HG03039 (cell line): ENCODE measurements around the gene EPS8L1.

Experiments
- ATAC-seq: cut with Tn5 transposase; IDR thresholded peaks from one replicate; pipeline ENCODE4 v1.9.1; 2021; ENCODE audit warnings: mild to moderate bottlenecking, moderate library complexity; ENCODE audit not compliant: unreplicated experiment

The EPS8L1 gene

GRCh38 chr19:55079400-55080038, 3.9 kb downstream of the EPS8L1 start:
- no peak for ATAC-seq

GRCh38 chr19:55080121-55080967, 4.7 kb downstream of the EPS8L1 start:
- ATAC-seq: no peak

- no peak for ATAC-seq
These were observed 5.5 kb downstream of the EPS8L1 start for GRCh38 chr19:55080968-55081769.

- ATAC-seq: no peak
These were observed 6.0 kb downstream of the EPS8L1 start for GRCh38 chr19:55081770-55082019.

- ATAC-seq: no peak
These were observed 6.6 kb downstream of the EPS8L1 start for GRCh38 chr19:55082020-55082851.

- no peak for ATAC-seq
These were observed 7.6 kb downstream of the EPS8L1 start for GRCh38 chr19:55083004-55083850.

GRCh38 chr19:55084416-55084815, 8.7 kb downstream of the EPS8L1 start:
- ATAC-seq: no peak

- ATAC-seq: no peak
These were observed 10.4 kb downstream of the EPS8L1 start for GRCh38 chr19:55085923-55086715.

- ATAC-seq: no peak
These were observed 11.3 kb downstream of the EPS8L1 start for GRCh38 chr19:55086730-55087541.

GRCh38 chr19:55087542-55087901, 11.9 kb downstream of the EPS8L1 start:
- no peak for ATAC-seq

GRCh38 chr19:55088021-55088451, 12.4 kb downstream of the EPS8L1 start:
- no peak for ATAC-seq

- ATAC-seq: no peak
These were observed 13.1 kb downstream of the EPS8L1 start for GRCh38 chr19:55088543-55089341.

GRCh38 chr19:55089342-55089944, 13.8 kb downstream of the EPS8L1 start:
- no peak for ATAC-seq

- ATAC-seq: no peak
These were observed 14.9 kb downstream of the EPS8L1 start for GRCh38 chr19:55090564-55090963.

- ATAC-seq: no peak
These were observed 15.6 kb downstream of the EPS8L1 start for GRCh38 chr19:55091126-55091910.

GRCh38 chr19:55091955-55092354, 16.3 kb downstream of the EPS8L1 start:
- ATAC-seq: no peak
